Renal cortex interstitium (tissue), 11 donors: ENCODE measurements around the gene SLC24A3. TPM values are rescaled to one million over a fixed set of nuclear protein-coding genes. Genes with fewer than 3 reads are reported as not detected.

Source experiments
- DNase-seq, 11 donors: peaks; one replicate each; pipeline ENCODE4 v3.0.0-alpha.2; 2013; ENCODE audit warnings: low read depth in 9 of 11, low spot score in 4 of 11; ENCODE audit errors: extremely low read depth in 1 of 11
- polyA plus RNA-seq, 3 donors: library from polyadenylated mRNA; unstranded; fragments of 120-200 nt; gene quantifications; one replicate each; pipeline ENCODE4 v1.2.1, GENCODE V29; 2013; ENCODE audit not compliant: insufficient read length in 3 of 3

The SLC24A3 gene
- polyA plus RNA-seq, 3 donors = 3.5 to 5.4 (median 4.8) TPM

GRCh38 chr20:19367591-19367990, 155.1 kb downstream of the SLC24A3 start:
- DNase-seq = no peak

DNA sequence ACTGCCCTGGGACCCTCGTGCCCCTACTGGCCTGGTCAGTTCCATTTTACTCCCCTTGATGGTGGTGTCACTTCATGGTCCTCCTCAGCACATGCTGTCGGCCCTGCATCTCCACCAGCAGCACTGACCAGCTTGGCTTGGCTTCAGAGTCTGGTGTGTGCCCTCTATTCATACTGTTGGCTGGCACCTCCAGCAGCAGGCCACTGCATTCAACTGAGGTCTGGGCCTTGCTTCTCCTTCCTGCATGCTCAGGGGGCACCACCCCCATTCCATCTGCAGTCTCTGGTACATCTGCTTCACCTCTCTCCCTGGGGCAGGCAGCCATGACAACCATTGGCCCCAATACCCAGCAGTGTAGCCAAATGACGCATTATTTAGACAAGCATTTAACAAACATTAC, 155.9 kb downstream of the SLC24A3 start:
- no peak for DNase-seq

DNA sequence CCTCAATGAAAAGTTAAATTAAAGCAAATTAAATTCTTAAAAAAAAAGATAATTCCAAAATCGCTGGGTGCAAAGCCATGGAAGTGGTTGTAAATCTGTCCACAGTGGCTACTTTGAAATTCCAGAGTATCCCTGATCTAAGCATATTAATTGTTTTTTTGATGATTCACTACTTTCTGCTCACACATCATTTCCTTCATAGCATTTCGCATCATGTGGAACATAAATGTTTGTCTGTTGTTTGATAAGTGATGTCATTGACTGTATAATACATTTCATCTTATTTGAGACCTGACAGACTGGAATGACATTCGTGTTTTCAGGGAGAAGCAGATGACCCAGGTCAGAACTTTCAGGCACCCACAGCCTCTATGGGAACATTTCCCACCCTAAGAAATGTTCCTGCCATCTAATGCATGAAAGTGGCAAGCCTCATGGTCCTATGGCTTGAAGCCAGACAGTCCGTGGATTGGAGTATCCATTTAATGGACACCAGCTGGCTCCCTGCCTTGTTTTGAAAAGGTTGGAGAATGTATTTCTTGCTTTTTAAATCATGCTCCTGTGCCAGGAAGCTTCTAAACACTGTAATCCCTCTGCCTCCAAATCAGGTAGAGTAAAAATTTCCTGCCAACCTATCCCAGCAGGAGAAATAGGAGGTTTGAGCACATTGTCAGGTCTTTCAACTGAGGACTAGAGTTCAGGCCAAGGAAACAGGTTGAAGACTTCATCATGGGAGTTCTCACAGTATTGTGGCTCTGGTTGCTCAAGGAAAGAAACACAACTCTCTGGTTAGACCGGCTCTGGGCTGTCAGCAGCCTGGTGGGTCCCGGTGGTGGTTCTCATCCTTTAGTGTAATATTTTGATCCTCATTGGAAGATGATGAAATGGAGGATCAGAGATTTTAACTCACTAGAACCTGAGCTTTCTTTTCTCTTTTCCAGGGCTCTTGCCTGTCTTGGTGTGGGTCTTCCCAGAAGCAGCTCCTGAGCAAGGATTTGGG, 157.9 kb downstream of the SLC24A3 start:
- no peak for DNase-seq

- DNase-seq = no peak
Observed at GRCh38 chr20:19371112-19371511, 158.7 kb downstream of the SLC24A3 start.

GRCh38 chr20:19374216-19374615, 161.8 kb downstream of the SLC24A3 start:
- no peak for DNase-seq

GRCh38 chr20:19375395-19375794, 163.0 kb downstream of the SLC24A3 start:
- DNase-seq = peak in 10 of 11 donors; percentile 15 to 57 (median 41)

DNA sequence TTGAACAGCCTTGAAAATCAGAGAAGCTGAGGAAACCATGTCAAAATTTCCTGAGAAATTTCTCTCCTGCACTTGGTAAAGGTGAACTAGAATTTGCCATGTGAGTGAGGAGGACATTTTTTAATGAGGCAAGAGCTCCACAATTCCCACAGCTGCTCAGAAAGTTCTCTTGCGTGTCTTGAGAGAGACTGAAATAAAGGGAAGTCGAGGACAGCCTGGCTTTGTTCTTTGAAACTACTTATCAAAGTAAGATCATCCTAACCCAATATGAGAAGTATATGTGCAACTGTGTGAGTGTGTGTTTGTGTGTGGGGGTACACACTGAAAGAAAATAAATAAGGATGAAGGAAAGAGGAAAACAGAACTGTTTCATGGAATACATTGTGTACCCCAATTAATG, 163.4 kb downstream of the SLC24A3 start:
- DNase-seq = no peak

DNA sequence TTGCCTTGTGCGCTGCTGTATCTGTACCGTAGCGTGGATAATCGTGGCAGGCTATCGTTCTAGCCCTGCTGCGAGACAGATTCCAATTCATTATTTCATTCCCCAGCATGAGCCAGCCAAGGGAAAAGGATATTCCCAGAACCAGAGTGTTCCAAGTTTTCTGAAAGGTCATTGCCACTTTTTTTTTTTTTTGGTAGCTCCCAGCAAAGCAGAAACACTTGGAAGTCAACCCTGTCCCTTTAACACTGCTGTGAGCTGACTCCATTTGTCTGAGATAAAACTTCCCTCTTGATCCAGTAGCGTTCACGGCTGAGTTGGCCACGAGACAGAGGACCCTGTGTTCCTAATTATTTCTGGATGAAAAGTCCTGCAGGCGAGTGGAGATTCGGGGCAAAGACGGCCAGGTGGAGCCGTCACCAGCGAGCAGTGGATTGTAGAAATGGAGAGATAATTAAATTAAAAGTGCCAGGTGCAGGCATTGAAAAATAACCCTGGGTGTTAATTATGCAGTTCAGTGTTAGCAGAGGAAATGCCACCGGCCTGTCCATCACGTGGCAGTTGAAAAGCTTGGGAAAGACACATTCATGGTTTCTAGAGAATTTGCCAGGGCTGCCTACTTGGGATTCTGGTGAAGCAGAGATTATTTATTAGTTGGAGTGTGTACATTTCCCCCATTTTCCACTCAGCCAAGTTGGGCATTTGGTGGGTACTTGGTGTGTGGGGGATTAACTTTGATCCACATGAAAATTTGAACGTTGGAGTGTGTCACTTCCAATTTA, 164.2 kb downstream of the SLC24A3 start:
- DNase-seq = no peak

- no peak for DNase-seq
Observed at GRCh38 chr20:19378058-19378457, 165.6 kb downstream of the SLC24A3 start.

DNA sequence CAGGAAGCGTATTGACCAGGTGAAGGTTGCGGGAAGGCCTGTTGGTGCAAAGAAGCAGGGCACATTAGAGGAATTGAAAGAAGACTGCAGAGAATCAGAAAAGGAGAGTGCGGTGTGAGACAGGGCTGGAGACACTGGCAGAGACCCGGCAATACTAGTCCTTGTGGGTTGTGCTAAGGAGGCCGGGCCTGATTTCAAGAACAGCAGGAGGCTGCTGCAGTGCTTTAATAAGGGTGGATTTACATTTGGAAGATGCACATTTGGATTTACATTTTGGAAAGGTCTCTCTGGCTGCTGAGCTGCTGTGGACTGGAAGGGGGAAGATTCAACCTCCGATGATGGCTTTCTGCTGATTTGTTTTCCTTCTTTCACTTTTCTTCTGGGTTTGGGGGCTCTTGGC, 167.8 kb downstream of the SLC24A3 start:
- DNase-seq = no peak

DNA sequence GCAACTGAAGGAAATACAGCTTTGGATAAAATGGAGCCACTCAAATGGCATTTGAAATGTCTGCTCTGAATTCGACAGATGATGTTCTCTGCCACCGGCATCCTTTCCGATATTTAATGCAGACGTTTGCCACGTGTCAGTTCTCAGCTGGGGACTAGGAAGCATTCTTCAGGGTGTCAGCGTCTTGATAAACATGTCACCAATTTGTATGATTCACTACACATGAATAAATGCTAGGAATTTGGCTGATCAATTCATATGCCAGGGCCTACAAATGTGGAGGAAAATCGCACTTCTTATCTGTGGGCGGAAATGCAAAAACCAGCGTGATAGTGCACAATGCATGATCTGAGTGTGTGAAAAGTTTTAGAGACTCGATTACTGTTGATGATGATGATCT, 169.5 kb downstream of the SLC24A3 start:
- no peak for DNase-seq

DNA sequence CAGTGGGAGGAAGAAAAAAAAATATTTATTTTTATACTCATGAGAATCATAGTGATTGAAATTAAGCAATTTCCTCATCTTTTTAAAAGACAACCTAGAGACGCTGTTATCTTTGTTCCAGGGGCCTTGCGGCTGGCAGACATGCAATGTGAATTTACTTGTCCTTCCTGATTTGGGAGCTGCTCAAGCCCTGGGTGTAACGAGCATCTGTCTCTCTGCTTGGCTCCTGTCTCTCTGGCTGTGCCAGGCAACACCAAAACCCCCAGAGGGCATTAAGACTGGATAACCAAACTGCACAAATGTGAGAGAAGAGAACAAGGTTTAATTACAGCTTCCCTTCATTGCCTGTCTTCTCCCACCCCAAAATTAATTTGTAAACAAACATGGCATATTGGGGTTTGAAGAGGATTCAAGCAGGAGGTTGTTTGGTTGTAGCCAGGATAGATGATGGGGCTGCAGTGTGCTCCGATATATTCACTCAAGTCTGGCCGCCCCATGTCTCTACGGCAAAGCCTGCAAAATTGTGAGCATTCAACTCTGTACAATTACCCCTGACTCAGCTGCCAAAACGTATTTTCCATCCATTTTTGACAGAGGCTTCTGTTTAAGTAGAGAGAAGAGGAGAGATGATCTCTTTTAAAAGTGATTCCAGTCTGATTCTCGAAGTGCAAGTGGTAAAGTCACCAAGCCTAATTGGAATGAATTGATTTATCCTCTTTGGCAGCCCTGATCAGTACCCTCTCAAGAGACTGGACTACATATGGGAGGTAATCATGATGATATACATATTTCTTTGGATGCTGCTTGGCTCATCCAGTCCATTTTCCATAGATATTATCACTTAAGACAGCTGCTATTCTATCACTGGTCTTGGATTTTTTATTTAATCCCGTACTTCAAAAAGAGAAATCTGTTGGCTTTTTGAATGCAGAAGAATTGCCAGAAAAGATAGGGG, 170.2 kb downstream of the SLC24A3 start:
- DNase-seq = no peak

DNA sequence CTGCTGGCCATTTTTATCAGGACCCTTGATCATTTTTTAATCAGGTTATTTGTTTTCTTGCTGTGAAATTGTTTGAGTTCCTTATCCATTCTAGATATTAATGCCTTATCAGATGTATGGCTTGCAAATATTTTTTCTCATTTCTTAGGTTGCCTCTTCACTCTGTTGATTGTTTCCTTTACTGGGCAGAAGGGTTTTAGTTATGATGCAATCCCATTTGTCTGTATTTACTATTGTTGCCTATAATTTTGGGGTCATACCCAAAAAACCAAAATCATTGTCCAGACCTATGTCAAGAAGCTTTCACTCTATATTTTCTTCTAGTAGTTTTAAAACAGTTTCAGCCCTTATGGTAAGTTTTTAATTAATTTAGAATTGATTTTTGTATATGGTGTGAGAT, 172.5 kb downstream of the SLC24A3 start:
- DNase-seq = no peak

DNA sequence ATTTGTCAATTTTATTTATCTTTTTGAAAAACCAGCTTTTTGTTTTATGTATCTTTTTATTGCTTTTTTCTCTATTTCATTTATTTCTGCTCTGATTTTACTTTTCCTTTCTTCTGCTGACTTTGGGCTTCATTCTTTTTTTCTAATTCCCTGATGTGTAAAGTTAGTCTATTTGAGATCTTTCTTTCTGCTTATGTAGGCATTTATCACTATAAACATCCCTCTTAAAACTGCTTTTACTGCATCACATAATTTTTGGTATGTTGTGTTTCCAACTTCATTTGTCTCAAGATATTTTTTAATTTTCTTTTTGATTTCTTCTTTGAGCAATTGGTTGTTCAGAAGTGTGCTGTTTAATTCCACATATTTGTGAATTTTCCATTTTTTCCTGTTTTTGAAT, 174.8 kb downstream of the SLC24A3 start:
- no peak for DNase-seq

DNA sequence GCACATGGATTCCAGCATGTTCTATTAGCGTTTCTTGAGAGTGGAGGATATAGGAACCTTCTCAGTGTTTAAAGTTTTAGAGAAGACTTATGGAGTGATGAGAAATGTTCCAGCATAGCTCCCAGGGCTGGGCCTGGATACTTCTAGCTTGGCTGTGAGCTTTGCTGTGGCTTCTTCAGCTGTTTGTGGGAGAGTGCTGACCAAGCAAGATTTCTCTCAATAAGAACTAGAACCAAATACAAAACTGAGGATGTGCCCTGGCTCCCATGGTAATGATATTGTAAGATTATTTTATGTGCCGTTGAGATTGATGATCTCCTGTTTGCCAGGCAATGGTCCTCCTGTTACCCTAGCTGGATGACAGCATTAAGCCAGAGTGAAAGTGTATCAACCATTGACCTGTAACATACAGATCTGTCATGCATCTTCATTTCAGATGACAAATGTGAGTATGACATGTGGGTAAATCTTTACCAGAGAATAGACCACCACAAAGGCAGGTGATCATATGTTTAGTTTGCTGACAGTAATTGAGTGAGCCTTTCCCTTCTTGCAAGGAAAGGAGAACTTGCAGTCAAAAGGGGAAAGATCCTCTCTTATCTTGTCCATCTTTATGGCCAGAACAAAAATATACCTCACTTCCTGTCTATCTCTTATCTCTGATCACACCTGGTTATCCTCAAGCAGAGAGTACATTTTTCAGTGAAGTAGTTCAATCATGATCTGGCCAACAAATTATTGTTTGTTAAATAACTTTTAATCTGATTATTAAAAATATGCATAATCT, 180.1 kb downstream of the SLC24A3 start:
- no peak for DNase-seq

DNA sequence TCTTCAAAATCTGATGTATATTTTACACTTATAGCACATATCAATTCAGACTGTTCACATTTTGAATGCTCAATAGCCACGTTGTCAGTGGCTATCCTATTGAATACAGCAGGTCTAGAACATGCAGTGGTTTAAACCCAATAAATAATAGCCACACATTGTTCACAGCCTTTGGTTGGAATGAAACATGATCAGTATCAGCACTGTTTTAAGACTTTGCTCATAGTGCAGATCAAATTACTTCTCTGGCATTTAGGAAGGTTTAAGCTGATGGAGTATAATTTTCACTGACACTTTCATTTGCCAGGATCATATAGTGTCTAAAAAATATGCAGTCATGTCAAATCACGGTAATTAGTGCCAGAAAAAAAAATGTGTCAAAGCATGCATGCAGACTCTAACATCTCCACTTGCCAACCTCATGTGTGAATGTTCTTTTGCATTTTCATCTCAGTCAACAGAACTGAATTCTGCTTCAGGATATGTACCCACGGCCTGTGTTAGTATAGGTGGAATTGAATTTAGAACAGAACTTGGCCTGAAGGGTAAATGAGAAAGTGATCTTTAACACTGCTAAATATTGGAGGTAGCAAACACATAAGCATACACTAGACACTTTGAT, 184.1 kb downstream of the SLC24A3 start:
- DNase-seq = no peak

GRCh38 chr20:19397226-19397625, 184.8 kb downstream of the SLC24A3 start:
- no peak for DNase-seq

- no peak for DNase-seq
Observed at GRCh38 chr20:19397666-19398065, 185.2 kb downstream of the SLC24A3 start.
